Stimulated activated CD8-positive, alpha-beta memory T cell treated with anti-CD3 and anti-CD28 coated beads, Interleukin-4, amount 100 ng/mL, for 4 hours (primary cell): ENCODE data around the gene COPB1.

Source experiments
- DNase-seq, 2 donors: peaks; one replicate each; pipeline ENCODE4 v3.0.0-alpha.2; 2020; ENCODE audit warnings: low read depth in 2 of 2, low spot score in 1 of 2

Gene COPB1

GRCh38 chr11:14518820-14519219 lies 19.2 kb upstream of the COPB1 start:
- DNase-seq, result no peak

- no peak for DNase-seq
Observed at GRCh38 chr11:14513800-14514199, 14.2 kb upstream of the COPB1 start.

DNA sequence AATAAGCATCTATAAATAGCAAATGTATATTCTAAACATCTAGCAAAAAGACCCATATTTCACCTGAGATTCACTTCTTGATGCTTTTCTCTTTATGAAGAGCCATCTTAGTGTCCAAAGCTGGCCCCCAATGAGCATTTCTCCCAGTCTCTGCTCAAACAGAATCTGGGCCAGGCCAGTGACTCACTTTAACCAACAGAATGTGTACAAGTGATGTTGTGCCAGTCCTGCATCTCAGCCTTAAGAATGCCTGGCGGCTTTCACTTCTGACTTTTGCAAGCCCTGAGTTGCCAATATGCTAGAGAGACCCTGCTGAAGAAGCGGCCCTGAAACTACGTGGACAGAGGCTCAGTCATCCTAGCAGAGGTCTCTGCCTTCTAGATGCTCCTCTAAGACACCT lies 6.9 kb upstream of the COPB1 start:
- no peak for DNase-seq

DNA sequence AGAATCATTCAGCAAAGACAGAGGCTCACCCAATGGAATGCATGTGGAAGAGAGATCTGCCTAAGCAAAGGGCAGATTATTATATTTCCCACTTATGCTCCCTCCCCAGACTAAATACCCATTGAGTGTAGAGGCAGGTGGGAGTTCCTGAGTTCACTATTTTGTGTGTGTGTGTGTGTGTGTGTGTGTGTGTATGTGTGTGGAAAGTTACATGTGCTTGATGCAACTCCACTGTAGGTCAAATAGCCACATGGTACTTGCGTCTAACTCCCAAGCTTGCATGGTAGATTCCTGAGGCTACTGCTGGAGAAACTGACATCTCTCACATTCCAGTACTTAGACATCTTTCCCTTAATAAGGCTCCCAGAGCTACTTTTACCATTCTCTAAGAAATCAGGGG lies 3.4 kb upstream of the COPB1 start:
- no peak for DNase-seq

- no peak for DNase-seq
Observed at GRCh38 chr11:14502039-14502438, 2.4 kb upstream of the COPB1 start.

DNA sequence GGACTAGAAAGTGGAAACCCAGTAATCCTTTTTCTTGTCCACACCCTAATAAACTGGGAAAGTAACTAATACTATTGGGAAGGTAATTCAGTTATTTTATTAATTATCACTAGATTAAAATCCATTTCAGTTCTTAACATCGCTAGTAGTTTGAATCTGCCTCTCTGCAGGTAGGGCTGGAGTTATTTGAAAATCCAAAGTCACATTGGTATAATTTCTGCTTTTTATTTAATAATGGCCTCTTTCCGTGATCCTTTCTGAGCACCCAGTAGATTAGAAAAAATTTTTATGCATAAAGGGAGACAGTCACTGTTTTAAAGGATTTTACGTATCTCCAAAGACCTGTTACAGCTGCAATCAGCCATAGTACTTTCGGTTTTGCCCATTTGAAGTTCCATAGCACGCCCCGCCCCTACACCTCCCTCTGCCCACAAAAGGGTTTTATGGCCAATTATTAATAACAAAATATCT lies 605 bp upstream of the COPB1 start:
- peak; percentile 13 to 19 for DNase-seq

DNA sequence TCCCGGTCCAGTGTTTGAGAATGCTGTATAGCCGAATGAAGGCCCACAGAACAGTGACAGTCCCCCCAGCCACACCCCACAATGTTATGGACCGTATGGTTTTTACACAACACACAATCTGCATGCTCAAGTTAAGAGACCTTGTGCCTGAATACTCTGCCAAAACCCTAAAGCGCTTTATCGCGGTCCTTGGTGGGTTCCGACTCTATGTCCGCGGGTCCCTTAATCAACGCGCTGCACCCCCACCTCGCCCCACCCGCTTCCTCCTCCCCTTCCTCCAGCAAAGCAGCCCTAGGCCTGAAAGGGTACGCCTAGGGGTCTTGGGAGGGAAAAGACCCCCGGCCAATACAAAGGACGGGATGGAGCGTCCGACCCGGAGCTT lies 442 bp downstream of the COPB1 start:
- peak in 1 of 2 donors; percentile 2 for DNase-seq

DNA sequence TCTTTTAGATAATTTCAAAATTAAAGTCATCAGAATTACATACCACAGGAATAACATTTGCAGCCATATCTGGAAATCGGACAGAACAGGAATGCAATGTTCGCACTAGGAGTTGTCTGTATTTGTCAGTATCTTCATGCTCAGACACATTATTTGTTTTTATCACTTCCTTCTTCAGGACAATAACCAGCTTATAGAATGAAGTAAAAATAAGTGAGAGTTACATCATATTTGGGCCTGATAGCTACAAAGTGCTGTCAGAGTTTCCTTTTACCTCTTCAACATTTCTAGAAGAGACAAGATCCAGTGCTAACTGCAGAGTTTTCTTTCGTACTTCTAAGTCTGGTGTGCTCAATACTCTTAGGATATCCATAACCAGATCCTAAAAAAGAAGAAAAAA lies 18.9 kb downstream of the COPB1 start:
- no peak for DNase-seq

DNA sequence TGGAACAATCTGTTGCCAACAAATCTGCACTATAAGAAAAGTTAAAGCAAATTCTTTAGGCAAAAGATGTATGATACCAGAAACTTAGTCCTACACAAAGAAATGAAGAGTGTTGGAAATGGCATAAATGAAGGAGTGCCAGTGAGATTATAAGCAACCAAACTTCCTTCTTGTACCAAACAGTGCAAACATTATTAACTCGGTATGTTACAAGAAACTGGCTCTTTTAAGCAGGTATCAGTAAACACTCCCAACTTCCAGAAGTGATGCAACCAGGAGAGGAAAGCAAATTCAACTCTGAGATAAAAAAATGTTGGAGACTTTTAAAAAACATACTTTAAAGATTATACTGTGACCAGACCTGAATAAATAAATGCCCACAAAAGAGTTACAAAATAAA lies 28.5 kb downstream of the COPB1 start:
- no peak for DNase-seq

- DNase-seq, result no peak
Observed at GRCh38 chr11:14463623-14464022, 36.0 kb downstream of the COPB1 start.

DNA sequence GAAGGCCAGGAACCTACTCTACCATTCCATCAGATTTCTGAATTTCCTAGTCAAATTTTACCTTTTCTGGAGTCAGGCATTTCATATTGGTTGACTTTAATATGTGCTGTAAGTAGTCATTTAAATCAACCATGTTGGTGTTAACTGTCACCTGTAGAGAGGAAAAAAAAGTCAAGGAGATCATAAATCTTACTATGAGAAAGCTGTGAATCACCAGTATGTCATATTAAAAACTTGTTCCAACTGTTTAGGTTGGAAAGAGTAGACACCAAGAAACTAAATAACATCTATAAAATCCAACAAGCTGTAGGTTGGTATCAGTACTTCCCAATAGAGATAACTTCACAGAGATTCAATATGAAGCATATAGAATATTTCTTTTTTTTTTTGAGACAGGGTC lies 39.5 kb downstream of the COPB1 start:
- DNase-seq, result no peak

DNA sequence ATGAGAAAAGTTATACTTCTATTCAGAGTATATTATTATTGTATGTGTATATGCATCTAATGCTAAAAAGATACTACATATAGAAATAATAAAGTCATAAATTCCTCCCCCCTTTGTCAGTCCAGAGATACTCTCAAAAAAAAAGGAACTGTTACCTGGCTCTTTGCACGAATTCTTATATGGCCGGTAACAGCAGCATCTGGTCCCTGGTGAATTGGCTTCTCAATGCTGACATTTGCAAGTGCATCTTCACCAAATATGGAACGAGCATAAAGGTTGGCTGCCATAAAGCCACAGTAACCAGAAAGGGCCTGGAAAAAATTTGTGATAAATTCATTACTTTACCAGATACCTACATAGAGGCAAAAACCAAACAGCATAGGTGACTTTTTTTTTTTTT lies 41.2 kb downstream of the COPB1 start:
- no peak for DNase-seq

DNA sequence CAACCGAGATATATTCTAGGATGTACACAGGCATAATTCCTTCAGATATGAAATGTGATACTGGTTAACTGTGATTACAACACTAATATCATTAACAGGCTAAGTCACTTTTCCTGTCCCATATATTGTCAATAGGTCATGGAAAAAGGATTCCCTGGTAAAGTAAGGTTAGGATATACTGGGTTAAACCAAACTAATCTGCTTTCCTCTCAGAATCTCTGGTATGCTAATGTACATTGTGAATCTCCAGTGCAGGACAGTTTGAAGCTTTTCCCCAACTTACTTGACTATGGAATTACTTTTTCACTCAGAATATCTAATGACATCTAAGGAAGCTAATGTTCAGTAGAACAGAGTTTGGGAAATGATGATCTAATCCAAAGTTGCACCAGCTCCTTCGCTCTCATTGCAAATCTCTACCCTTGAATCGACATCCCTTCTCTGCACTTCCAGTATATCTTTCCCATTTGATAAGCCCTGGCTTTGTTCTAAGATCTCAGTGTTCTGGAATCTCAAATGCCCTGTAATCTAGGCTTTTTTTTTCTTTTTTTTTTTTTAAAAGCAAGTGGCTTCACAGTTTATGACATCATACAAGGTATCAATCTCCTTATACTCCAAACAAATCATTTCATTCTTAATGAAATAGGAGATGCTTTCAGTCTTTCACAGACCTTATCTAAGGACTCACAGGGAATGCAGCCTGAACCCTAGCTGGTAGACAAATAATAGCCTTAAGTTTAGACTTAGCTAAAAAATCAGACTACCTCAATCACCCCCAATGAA lies 43.8 kb downstream of the COPB1 start:
- DNase-seq, result no peak

DNA sequence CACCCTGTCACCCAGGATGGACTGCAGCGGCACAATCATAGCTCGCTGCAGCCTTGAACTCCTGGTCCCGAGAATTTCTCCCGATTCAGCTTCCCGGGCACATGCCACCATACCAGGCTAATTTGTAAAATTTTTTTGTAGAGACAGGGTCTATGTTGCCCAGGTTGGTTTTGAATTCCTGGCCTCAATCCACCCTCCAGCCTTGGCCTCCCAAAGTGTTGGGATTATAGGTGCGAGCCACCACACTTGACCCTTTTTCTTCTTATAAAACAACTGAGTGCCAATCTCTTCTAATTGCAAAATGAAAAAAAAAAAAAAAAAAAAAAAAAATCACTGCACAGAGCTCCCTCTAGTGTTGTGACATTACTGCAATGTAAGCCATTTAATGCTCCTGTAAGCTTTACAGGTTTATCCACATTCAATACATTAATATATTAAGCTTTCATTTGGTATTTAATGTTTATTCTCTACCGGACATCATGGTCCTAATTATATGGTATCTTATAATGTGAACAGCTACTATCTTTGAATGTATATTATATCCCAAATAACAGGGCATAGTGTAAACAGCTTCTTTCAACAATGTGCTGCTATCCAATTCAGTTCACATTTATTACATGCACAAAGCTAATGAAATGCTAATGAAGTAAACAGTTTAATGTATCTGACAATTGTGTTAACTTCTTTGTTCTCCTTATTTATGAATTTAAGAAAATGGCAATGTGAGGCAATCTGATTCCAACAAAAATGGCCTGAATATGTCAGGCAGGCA lies 44.6 kb downstream of the COPB1 start:
- no peak for DNase-seq

- no peak for DNase-seq
Observed at GRCh38 chr11:14451825-14452224, 47.8 kb downstream of the COPB1 start.

DNA sequence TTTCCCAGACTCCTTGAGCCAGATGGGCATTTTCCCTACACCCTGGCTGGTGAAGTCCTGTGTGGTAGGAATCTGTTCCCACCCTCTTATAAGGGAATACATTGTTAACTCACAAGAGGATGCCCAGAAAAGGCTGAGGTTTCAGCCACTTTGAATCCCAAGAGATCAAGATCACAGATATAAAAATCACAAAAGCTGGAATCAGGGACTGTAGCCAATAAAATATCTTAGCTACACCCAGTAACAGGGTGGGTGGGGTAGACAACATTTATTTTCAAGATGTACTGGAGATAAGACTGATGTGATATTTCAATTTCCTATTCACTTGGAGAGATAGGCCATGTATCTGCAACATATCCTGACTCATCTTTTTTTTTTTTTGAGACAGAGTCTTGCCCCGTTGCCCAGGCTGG lies 50.3 kb downstream of the COPB1 start:
- DNase-seq, result no peak

- no peak for DNase-seq
Observed at GRCh38 chr11:14448240-14448639, 51.4 kb downstream of the COPB1 start.

- DNase-seq, result no peak
Observed at GRCh38 chr11:14446701-14447169, 52.9 kb downstream of the COPB1 start.

DNA sequence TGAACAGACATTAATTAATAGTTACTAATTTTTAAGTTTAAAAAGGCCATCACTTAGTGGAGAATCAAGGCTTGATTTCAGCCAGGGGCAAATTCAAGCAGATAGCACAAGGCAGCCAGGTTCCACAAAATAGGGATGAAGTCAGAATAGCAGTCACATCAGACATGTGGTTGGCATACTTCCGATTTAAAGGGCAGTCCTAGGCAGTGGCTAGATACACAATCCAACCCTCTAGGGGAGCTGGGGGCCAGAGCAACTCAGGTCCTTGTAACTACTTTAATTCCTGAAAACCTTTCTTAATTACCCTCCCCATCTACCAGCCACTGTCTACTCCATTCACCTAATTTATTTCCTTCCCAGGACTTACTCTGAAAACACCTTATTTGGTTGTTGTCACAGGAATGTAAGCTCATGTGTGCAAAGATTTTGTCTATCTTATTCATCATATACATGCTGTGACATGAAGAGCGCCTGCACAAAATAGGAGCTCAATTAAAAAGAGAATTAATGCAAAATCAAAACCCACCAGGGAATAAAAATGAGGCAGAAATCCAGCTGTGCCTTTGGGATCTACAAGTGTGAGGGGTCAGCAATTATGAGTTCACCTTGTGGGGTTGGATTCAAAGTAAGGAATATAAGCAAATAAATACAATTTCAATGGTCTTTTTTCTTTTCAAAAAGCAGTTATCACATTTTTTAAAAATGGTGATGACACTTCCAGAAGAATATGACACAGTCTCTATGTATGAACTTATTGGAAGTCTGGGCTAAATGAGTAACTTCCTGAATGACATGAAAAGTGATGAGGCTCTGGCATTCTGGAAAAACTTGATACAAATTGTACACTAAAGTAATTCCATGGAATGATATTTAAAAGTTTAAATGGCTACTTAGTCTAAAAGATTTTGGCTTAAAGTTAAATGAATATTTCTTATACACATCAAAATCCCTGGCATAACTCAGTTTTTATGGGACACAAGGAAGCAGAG lies 53.8 kb downstream of the COPB1 start:
- no peak for DNase-seq

GRCh38 chr11:14444441-14445189 lies 55.0 kb downstream of the COPB1 start:
- DNase-seq, result no peak
